ENCODE measurements around the gene TUBA3D. TPM values are rescaled to one million over a fixed set of nuclear protein-coding genes. Genes with fewer than 3 reads are reported as not detected.
"Not testable (repeated sequence)": the region's sequence is repeated elsewhere in the genome, so short reads cannot be mapped to it uniquely, and the experiment has no call there.

Gene TUBA3D
- under 1 TPM; 0.08 to 0.29 TPM for polyA plus RNA-seq

GRCh38 chr2:131475831-131476230 is at the start of gene TUBA3D:
TUBA3D (plus strand) TSS chr2:131476119; CDS start chr2:131476200, 81 bp downstream.
- 94 to 96% methylated on average over 27 of the region's 27 CpGs for WGBS, 2 donors
- Histone ChIP-seq H3K27ac (ENCODE audit: low read depth in 2 of 2, low read length in 1 of 2) (no peak within 1 kb of the TSS), H3K9me3 (ENCODE audit: control insufficient read depth in 2 of 2, insufficient read depth in 1 of 2, low read depth in 1 of 2, low read length in 1 of 2) (peaks cover 0 to 3% of the 10 kb centered on the region in 2 donors), H3K4me1 (ENCODE audit: control insufficient read depth in 2 of 2, insufficient read depth in 2 of 2, low read length in 1 of 2) (no peaks in the 10 kb centered on the region), H3K4me3 (ENCODE audit: low read depth in 1 of 2, low read length in 2 of 2) (no peak within 1 kb of the TSS), H3K27me3 (ENCODE audit: control insufficient read depth in 1 of 2, insufficient read depth in 2 of 2, low read length in 2 of 2) (no peaks in the 10 kb centered on the region), H3K36me3 (ENCODE audit: control insufficient read depth in 2 of 2, insufficient read depth in 2 of 2, low read length in 1 of 2) (peaks cover 0 to 2% of the 10 kb centered on the region in 2 donors)

GRCh38 chr2:131426727-131427126 is 49.2 kb upstream of the TUBA3D start:
- peaks cover 4 to 9% of the 10 kb centered on the region in 2 donors for H3K27me3 ChIP-seq (ENCODE audit: control insufficient read depth in 1 of 2, insufficient read depth in 2 of 2, low read length in 2 of 2)
- 51 to 70% methylated on average over 5 of the region's 5 CpGs for WGBS, 2 donors
- no peaks in the 10 kb centered on the region for H3K36me3 ChIP-seq (ENCODE audit: control insufficient read depth in 2 of 2, insufficient read depth in 2 of 2, low read length in 1 of 2)
- no peak overlapping the region for H3K4me3 ChIP-seq (ENCODE audit: low read depth in 1 of 2, low read length in 2 of 2)
- H3K27ac ChIP-seq (ENCODE audit: low read depth in 2 of 2, low read length in 1 of 2): no peak overlapping the region
- no peaks in the 10 kb centered on the region for H3K9me3 ChIP-seq (ENCODE audit: control insufficient read depth in 2 of 2, insufficient read depth in 1 of 2, low read depth in 1 of 2, low read length in 1 of 2)
- H3K4me1 ChIP-seq (ENCODE audit: control insufficient read depth in 2 of 2, insufficient read depth in 2 of 2, low read length in 1 of 2): peaks cover 0 to 2% of the 10 kb centered on the region in 2 donors

GRCh38 chr2:131431336-131431735 is 44.6 kb upstream of the TUBA3D start:
- no peaks in the 10 kb centered on the region for H3K9me3 ChIP-seq (ENCODE audit: control insufficient read depth in 2 of 2, insufficient read depth in 1 of 2, low read depth in 1 of 2, low read length in 1 of 2)
- peaks cover 4 to 9% of the 10 kb centered on the region in 2 donors for H3K27me3 ChIP-seq (ENCODE audit: control insufficient read depth in 1 of 2, insufficient read depth in 2 of 2, low read length in 2 of 2)
- H3K4me1 ChIP-seq (ENCODE audit: control insufficient read depth in 2 of 2, insufficient read depth in 2 of 2, low read length in 1 of 2): no peaks in the 10 kb centered on the region
- H3K4me3 ChIP-seq (ENCODE audit: low read depth in 1 of 2, low read length in 2 of 2): no peak overlapping the region
- 49% methylated on average over 6 of the region's 6 CpGs for WGBS, 2 donors
- no peaks in the 10 kb centered on the region for H3K36me3 ChIP-seq (ENCODE audit: control insufficient read depth in 2 of 2, insufficient read depth in 2 of 2, low read length in 1 of 2)
- H3K27ac ChIP-seq (ENCODE audit: low read depth in 2 of 2, low read length in 1 of 2): no peak overlapping the region

- H3K27ac ChIP-seq (ENCODE audit: low read depth in 2 of 2, low read length in 1 of 2); H3K27me3 ChIP-seq (ENCODE audit: control insufficient read depth in 1 of 2, insufficient read depth in 2 of 2, low read length in 2 of 2); H3K4me1 ChIP-seq (ENCODE audit: control insufficient read depth in 2 of 2, insufficient read depth in 2 of 2, low read length in 1 of 2); H3K4me3 ChIP-seq (ENCODE audit: low read depth in 1 of 2, low read length in 2 of 2); H3K36me3 ChIP-seq (ENCODE audit: control insufficient read depth in 2 of 2, insufficient read depth in 2 of 2, low read length in 1 of 2); H3K9me3 ChIP-seq (ENCODE audit: control insufficient read depth in 2 of 2, insufficient read depth in 1 of 2, low read depth in 1 of 2, low read length in 1 of 2): not testable (repeated sequence)
- 71 to 73% methylated on average over 7 of the region's 7 CpGs for WGBS, 2 donors
Measured at GRCh38 chr2:131440742-131441468, 35.0 kb upstream of the TUBA3D start.

DNA sequence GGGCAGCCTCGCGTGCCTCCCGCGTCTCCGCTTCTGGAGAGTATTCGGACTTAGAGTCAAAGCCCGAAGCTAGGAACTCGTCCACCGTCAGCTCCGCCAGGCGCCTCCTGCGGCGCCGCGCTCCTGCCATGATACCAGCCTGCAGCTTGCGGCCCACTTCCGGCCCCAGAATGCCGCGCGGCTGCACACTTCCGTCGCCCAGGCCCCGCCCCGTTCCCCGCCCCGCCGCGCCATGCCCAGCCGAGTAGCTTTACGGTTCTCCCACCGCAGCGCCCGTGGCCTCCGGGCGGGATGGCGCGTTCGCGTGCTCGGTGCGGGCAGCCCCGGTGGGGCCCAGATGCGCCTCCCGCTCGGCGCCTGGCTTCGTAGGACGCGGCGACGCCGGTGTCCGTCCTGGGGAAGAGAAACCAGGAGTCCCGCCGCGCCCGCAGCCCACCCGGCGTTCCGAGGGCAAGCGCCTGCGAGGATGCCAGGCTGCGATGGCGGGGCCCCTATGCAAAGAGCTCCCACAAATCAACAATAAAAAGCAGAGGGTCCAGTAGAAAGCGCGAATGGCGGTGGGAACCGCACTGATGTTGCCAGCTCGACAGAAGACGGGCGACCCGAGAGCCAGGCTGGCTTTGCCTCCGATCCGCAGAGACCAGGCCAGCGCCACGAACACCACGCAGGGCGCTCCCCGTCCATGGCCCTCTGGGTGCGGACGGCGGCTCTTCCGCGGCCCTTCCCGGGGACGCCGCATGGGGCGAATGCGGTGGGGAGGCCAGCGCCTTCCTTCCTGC is 31.0 kb upstream of the TUBA3D start:
- H3K4me1 ChIP-seq (ENCODE audit: control insufficient read depth in 2 of 2, insufficient read depth in 2 of 2, low read length in 1 of 2); H3K4me3 ChIP-seq (ENCODE audit: low read depth in 1 of 2, low read length in 2 of 2); H3K36me3 ChIP-seq (ENCODE audit: control insufficient read depth in 2 of 2, insufficient read depth in 2 of 2, low read length in 1 of 2); H3K27ac ChIP-seq (ENCODE audit: low read depth in 2 of 2, low read length in 1 of 2); H3K27me3 ChIP-seq (ENCODE audit: control insufficient read depth in 1 of 2, insufficient read depth in 2 of 2, low read length in 2 of 2); H3K9me3 ChIP-seq (ENCODE audit: control insufficient read depth in 2 of 2, insufficient read depth in 1 of 2, low read depth in 1 of 2, low read length in 1 of 2): not testable (repeated sequence)
- 87 to 89% methylated on average over 69 to 90 of the region's 90 CpGs for WGBS, 2 donors

- H3K27me3 ChIP-seq (ENCODE audit: control insufficient read depth in 1 of 2, insufficient read depth in 2 of 2, low read length in 2 of 2); H3K4me3 ChIP-seq (ENCODE audit: low read depth in 1 of 2, low read length in 2 of 2); H3K4me1 ChIP-seq (ENCODE audit: control insufficient read depth in 2 of 2, insufficient read depth in 2 of 2, low read length in 1 of 2); H3K9me3 ChIP-seq (ENCODE audit: control insufficient read depth in 2 of 2, insufficient read depth in 1 of 2, low read depth in 1 of 2, low read length in 1 of 2); H3K36me3 ChIP-seq (ENCODE audit: control insufficient read depth in 2 of 2, insufficient read depth in 2 of 2, low read length in 1 of 2); H3K27ac ChIP-seq (ENCODE audit: low read depth in 2 of 2, low read length in 1 of 2): not testable (repeated sequence)
- WGBS, 2 donors: 96% methylated on average over 16 to 21 of the region's 21 CpGs
Measured at GRCh38 chr2:131445515-131445797, 30.5 kb upstream of the TUBA3D start.

DNA sequence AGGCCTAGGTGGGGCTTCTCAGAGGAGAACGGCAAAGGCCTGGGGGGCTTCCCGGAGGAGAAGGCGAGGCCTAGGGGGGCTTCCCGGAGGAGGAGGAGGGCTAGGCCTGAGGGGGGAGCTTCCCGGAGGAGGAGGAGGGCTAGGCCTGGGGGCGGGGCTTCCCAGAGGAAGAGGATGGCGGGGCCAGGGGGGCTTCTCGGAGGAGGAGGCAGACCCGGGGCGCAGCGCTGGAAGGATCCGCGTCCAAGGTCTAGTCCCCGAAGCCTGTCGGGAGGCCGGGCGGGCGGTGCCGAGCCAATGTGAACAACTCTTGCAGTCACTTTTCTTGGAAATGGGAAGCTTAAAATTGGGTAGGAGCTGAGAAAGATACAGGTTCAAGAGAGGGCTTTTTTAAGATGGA is 30.0 kb upstream of the TUBA3D start:
- H3K36me3 ChIP-seq (ENCODE audit: control insufficient read depth in 2 of 2, insufficient read depth in 2 of 2, low read length in 1 of 2): no peaks in the 10 kb centered on the region
- no peaks in the 10 kb centered on the region for H3K4me1 ChIP-seq (ENCODE audit: control insufficient read depth in 2 of 2, insufficient read depth in 2 of 2, low read length in 1 of 2)
- no peaks in the 10 kb centered on the region for H3K27me3 ChIP-seq (ENCODE audit: control insufficient read depth in 1 of 2, insufficient read depth in 2 of 2, low read length in 2 of 2)
- no peak overlapping the region for H3K27ac ChIP-seq (ENCODE audit: low read depth in 2 of 2, low read length in 1 of 2)
- H3K4me3 ChIP-seq (ENCODE audit: low read depth in 1 of 2, low read length in 2 of 2): no peak overlapping the region
- no peaks in the 10 kb centered on the region for H3K9me3 ChIP-seq (ENCODE audit: control insufficient read depth in 2 of 2, insufficient read depth in 1 of 2, low read depth in 1 of 2, low read length in 1 of 2)
- WGBS, 2 donors: 94% methylated on average over 17 to 19 of the region's 19 CpGs

GRCh38 chr2:131447981-131448380 is 27.9 kb upstream of the TUBA3D start:
- WGBS, 2 donors: 73 to 81% methylated on average over 9 of the region's 9 CpGs
- not testable (repeated sequence) for H3K4me3 ChIP-seq (ENCODE audit: low read depth in 1 of 2, low read length in 2 of 2); H3K9me3 ChIP-seq (ENCODE audit: control insufficient read depth in 2 of 2, insufficient read depth in 1 of 2, low read depth in 1 of 2, low read length in 1 of 2); H3K27me3 ChIP-seq (ENCODE audit: control insufficient read depth in 1 of 2, insufficient read depth in 2 of 2, low read length in 2 of 2); H3K27ac ChIP-seq (ENCODE audit: low read depth in 2 of 2, low read length in 1 of 2); H3K4me1 ChIP-seq (ENCODE audit: control insufficient read depth in 2 of 2, insufficient read depth in 2 of 2, low read length in 1 of 2); H3K36me3 ChIP-seq (ENCODE audit: control insufficient read depth in 2 of 2, insufficient read depth in 2 of 2, low read length in 1 of 2)

GRCh38 chr2:131451265-131451949 is 24.5 kb upstream of the TUBA3D start:
- 64 to 67% methylated on average over 7 to 10 of the region's 10 CpGs for WGBS, 2 donors
- H3K27ac ChIP-seq (ENCODE audit: low read depth in 2 of 2, low read length in 1 of 2); H3K4me1 ChIP-seq (ENCODE audit: control insufficient read depth in 2 of 2, insufficient read depth in 2 of 2, low read length in 1 of 2); H3K4me3 ChIP-seq (ENCODE audit: low read depth in 1 of 2, low read length in 2 of 2); H3K27me3 ChIP-seq (ENCODE audit: control insufficient read depth in 1 of 2, insufficient read depth in 2 of 2, low read length in 2 of 2); H3K36me3 ChIP-seq (ENCODE audit: control insufficient read depth in 2 of 2, insufficient read depth in 2 of 2, low read length in 1 of 2); H3K9me3 ChIP-seq (ENCODE audit: control insufficient read depth in 2 of 2, insufficient read depth in 1 of 2, low read depth in 1 of 2, low read length in 1 of 2): not testable (repeated sequence)

All from esophagus (tissue), 2 donors.